SH-SY5Y (cell line): Measurements from ENCODE around the gene ANKRD11.

Experiments used
- GATA2 ChIP-seq: IDR thresholded peaks from 2 replicates; pipeline ENCODE4 v1.6.1; 2011; ENCODE audit warnings: mild to moderate bottlenecking, low read depth, low read length
- GATA3 ChIP-seq: IDR thresholded peaks from 2 replicates; pipeline ENCODE4 v1.6.1; 2011; ENCODE audit warnings: low read depth, mild to moderate bottlenecking, low read length, moderate library complexity

GRCh38 chr16:89332902-89333245 is 157.5 kb downstream of the ANKRD11 start:
- no peak for TF ChIP-seq GATA2
- TF ChIP-seq GATA3, result no peak
